Stimulated activated CD4-positive, alpha-beta T cell treated with anti-CD3 and anti-CD28 coated beads, TNF-alpha, amount 100 ng/mL, for 24 hours (primary cell): ENCODE data around the gene PRDM2.

Experiments
- DNase-seq, 3 experiments: peaks; one replicate each; pipeline ENCODE4 v3.0.0-alpha.2; 2020; ENCODE audit warnings: low read depth in 3 of 3

The PRDM2 gene

DNA sequence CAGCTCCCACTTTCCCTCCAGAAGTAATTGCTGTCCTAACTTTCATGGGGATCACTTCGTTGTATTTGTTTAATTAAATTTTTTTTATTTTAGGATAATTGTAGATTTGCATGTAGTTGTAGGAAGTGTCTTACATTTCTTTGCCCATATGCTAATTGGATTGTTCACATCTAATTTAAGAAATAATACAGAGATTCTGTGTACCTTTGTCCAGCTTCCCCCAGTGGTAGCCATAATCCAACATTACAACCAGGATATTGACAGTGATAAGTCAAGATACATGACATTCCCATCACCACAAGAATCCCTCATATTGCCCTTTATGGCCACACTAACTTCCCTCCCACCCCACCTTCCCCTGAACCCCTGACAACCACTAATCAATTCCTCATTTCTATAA, 136.6 kb downstream of the PRDM2 start:
- no peak for DNase-seq

DNA sequence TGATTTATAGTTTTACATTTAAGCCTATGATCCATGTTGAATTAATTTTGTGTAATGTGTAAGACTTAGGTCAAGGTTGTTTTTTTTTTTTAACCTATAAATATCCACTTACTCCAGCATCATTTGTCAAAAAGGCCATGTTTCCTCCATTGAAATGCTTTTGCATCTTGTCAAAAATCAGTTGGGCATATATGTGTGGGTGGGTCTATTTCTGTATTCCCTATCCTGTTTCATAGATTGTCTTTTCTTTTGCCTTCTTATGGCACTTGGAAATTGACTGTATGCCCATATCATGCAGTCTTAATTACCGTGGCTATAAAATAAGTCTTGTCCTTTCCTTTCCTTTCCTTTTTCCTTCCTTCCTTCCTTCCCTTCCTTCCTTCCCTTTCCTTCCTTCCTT, 138.2 kb downstream of the PRDM2 start:
- DNase-seq = no peak

DNA sequence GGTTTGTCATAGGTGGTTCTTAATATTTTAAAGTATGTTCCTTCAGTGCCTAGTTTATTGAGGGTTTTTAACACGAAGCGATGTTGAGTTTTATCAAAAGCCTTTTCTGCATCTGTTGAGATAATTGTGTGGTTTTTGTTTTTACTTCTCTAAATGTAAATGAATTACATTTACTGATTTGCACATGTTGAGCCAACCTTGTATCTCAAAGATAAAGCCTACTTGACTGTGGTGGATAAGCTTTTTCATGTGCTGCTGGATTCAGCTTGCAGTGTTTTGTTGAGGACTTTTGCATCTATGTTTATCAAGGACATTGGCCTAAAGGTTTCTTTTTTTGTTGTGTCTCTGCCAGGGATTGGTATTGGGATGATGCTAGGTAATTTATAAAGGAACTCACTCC, 142.5 kb downstream of the PRDM2 start:
- no peak for DNase-seq

DNA sequence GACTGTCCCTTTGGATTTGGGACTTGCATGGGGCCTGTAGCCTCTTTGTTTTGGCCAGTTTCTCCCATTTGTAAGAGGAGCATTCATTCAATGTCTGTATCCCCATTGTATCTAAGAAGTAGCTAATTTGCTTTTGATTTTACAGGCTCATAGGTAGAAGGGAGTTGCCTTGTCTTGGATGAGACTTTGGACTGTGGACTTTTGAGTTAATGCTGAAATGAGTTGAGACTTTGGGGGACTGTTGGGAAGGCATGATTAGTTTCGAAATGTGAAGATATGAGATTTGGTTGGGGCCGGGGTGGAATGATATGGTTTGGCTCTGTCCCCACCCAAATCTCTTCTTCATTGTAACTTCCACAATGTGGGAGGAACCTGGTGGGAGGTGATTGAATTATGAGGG, 151.7 kb downstream of the PRDM2 start:
- DNase-seq = no peak

DNA sequence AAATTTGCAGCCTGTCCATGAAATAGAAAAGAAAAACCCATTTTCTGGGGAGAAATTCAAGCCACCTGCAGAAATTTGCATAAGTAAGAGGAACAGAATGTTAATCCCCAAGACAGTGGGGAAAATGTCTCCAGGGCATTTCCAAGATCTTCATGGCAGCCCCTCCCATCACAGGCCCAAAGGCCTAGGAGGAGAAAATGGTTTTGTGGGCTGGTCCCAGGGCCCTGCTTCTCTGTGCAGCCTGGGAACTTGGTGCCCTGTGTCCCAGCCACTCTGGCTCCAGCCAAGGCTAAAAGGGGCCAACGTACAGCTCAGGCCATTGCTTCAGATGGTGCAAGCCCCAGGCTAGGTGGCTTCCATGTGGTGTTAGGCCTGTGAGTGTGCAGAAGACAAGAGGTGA, 155.6 kb downstream of the PRDM2 start:
- no peak for DNase-seq

DNA sequence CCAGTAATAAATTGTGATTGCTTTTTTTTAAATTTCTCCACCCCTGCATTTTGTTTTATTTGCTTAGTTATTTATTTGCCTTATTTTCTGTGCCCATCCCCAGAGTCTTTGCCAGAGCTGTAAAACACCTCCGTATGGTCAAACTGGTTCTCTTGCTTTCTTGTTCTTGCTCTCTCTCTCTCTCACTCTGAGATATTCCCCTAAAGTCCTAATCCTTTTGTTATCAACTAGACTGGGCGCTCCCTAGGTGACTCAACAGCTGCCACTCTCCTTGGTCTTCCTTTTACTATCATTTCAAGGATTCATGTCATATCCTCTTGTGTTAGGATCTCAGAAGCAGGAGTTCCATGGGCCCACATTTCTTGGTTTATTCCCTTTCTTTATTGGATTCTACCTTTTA, 160.0 kb downstream of the PRDM2 start:
- DNase-seq = no peak

DNA sequence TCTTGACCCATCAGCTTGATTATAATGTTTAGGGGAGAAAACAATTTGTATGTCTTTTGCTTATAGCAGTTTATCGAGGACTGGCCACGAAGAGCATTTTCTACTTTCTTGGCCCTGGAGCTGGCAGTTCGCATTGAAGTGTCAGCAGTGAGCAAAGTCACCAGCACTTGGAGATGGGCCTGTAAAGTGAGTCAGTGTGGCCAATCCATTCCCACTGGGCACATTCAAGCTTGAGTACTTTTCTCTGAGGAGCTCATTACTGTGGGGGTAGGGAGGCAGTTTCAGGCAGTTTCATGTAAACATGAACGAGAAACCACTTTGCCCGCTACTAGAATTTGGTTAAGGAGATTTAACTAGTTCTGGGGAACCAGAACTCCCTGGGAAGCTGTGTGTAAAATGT, 164.8 kb downstream of the PRDM2 start:
- no peak for DNase-seq

DNA sequence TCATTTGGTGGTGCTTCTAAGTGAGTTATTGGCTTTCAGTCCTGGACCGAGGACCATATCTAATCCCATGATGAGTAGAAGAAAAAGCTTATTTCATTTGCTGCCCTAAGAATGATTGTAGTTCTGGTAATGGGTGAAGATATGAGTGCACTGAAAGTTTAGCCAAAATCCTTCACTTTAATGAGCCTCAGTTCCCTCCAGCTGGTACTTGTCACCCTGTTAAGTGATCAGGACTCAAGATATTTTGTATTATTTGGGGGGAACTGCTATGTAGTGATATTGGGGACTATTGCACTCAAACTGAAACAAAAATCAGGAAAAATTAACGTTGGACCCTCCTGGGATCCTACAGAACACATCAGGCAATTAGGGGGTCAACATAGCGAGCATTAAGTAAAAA, 165.9 kb downstream of the PRDM2 start:
- no peak for DNase-seq

DNA sequence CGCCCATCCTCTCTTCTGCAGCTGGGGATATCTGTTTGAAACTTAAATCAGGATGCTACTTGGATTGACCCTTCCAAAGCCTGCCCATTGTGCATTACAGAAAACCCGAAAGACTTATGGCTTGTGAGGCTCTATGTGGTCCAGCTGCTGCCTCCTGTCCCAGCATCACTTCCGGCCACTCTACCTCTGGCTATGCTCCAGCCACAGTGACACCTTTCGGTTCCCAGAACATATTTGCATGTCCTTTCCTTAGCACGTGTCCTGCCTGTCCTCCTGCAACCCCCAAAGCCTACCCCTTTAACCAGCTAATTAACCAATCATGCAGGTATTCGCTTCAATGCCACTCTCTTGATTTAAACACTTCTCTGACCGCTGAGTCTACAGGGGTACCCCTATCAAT, 167.6 kb downstream of the PRDM2 start:
- no peak for DNase-seq

DNA sequence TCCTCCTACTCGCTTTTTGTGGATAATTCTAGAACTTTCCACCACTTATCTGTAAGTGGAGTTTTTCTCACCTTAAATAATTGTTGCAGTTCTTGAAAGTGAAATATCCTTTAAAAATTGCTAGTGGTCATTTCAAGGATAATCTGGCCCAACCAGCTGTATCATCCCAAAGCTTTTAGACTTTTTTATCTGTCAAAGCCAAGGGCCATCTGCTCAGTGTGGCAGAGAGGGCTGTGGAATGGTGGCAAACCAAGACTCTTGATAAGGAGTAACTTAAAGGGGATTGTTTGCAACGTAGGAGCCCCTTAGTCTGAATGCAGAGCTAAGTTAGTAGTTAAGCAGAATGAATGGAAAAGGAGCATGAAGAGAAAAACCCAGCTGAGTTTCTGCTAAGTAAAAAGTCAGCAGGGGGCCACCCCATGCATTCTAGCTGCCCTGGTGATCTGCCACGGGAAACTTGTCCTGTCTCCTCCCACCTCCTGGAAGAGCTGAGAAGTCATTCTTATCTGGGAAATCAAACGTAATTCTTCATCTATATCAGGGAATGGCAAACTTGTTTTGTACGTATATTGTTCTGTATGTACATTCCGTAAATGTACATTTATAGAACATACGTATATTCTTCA, 169.3 kb downstream of the PRDM2 start:
- DNase-seq = no peak

DNA sequence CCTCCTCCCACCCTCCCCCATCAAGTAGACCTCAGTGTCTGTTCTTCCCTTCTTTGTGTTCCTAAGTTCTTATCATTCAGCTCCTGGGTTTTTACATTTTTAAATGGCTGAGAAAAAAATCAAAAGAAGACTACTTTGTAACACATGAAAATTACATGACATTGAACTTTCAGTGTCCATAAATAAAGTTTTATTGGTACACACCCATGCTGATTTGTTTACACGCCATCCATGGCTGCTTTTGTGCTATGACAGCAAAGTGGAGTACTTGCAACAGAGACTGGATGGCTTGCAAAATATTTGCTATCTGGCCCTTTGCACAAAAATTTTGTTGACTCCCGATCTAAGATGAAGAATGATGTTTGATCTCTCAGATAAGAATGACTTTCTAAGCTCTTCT, 171.4 kb downstream of the PRDM2 start:
- DNase-seq = no peak

DNA sequence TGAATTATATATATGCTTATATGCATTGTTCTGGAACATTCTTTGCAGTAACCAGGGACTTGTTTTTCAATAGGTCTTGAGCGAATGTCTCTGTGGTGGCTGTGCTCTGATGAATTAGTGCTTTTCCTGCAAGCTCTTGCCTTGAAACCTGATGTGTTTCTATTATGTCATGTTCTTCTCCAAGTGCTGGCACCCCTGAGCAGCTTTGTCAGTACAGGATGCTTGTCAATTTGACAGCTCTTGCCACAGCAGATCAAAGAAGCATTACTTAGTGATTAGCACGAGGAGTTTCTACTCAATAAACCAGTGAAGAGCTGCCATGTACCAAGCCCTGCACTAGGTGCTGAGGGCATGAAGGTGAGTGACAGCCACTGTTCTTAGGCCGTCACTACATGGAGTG, 171.9 kb downstream of the PRDM2 start:
- no peak for DNase-seq

DNA sequence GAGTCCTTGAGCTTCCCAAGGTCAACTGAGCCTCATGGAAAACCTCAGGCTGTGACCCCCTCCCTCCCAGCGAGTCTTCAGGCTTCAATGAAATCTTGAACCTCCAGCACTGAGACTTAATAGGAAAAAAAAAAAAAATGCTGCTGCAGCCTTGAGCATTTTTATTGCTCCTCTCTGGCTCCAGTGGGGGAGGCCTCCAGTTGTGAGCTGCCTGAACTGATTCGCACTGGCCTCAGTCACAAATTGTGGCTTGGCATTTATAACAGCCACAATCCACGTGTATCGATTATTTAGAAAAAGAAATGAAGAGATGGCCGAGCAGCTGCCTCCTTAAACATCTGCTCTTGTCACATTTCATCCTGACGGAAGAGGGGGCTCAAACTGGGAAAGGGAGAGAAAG, 173.0 kb downstream of the PRDM2 start:
- DNase-seq = no peak
